GM21619 (cell line): ENCODE results near the gene SEMA5A.

Experiments used
- ATAC-seq: cut with Tn5 transposase; IDR thresholded peaks from one replicate; pipeline ENCODE4 v1.9.1; 2021; ENCODE audit not compliant: unreplicated experiment

Gene SEMA5A

DNA sequence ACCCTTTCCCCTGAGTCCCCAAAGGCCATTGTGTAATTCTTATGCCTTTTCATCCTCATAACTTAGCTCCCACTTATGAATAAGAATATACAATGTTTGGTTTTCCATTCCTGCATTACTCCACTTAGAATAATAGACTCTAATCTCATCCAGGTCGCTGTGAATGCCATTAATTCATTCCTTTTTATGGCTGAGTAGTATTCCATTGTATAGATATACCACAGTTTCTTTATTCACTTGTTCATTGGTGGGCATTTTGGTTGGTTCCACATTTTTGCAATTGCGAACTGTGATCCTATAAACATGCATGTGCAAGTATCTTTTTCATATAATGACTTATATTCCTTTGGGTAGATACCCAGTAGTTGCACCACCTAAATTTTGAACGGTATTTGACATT lies 101.5 kb downstream of the SEMA5A start:
- ATAC-seq: no peak

DNA sequence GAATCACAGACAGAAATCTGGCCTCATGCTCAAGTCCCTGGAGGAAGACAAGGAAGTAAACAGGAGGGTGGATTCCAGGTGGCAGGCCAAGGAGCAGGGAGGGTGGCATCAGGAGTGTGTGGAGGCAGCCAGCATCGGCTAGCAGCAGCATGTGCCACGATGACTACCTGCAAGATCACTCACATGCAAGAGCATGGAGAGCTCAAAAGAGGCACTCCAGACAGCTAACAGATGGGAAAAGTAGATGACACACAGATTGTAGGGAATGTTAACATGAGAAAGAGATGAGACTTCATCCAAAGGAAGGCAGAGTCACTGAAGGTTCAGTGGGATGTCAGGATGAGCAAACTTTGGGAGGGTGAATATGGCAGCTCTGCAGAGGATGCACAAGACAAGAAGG lies 104.3 kb downstream of the SEMA5A start:
- no peak for ATAC-seq

DNA sequence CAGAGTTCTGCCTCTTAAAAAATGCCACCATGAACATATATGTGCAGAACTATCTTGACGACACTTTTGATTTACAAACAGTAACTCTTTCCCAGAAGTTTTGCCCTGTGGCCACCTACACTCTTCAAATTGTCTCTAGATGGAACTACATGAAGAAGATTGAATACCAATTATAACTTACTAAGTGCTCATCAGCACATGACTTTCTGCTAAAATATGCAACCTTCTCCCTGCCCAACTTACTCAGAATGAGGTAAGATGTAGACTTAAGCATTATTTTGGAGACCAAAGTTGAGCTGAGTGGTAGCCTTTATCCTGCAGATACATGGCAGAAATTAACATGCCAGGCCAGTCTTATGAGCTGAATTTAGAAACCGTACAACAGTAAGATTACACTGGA lies 105.4 kb downstream of the SEMA5A start:
- no peak for ATAC-seq

- no peak for ATAC-seq
Observed at GRCh38 chr5:9439531-9440292, 106.2 kb downstream of the SEMA5A start.

DNA sequence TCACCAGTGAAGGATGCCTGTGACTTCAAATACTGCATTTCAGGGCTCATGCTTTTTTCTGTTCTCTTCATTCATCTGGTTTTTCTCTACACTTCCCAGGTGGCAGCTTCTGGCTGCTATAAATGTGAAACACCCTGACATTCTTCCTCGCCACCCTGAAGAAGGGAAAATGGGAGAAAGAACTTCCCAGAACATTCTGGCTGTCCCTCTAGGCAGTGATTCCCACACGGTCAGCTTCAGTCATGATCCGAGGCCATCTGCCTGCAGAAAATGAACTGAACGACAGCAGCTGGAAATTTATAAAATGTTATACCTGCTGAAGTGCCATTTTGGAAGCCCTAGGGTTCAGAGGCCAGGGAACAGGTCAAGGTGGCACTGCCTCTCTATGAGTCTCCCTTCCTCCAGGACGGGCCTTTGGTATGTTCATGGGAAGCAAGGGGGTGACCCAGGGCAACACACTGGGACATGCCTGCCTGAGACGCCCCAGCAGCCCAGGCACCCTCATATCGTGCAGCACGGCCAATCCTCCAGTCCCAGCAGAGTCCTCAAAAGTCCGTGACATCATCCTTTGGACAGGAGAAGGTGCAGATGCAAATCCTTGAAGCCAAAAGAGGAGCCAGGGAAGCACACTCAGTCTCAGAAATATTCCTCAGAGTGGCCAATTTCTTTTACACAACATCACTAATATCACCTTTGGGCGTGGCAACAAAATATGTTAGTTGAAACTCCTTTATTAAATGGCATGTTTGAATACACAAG lies 107.1 kb downstream of the SEMA5A start:
- ATAC-seq: no peak

- no peak for ATAC-seq
Observed at GRCh38 chr5:9437741-9438240, 108.1 kb downstream of the SEMA5A start.

DNA sequence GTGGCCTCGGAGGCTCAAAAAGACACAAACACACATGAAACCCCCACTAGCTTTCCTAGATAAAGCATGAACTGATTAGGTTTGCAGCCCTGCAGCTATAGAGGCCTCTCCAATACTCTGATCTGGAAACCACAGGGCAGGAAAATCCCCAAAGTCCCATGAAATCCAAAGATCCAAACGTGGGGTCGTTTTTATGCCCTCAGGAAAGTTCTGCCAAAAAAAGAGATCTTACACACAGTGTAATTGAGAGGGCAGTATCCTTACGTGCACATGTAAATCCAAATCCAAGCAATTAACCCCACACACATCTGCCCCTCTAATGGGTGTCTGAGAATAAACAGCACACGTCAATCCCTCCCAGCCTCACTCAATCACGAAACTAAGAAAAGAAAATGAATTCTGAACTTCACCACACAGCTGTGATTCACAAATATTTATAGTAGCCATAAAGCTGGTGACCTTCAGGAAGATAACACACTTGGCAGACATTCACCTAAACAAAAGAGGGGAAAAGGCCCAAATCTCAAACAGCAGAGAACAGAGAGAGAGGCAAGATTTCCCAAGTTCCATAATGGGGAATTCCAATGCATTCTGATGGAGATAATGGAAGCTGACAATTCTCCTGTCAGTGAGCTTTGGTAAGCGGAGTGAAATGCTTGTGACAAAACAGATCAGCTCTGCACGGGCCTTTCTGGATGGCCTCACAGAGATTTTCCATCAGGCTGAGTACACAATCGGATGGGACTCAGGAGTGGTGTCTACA lies 114.2 kb downstream of the SEMA5A start:
- ATAC-seq: no peak

GRCh38 chr5:9431151-9431495 lies 114.8 kb downstream of the SEMA5A start:
- no peak for ATAC-seq

DNA sequence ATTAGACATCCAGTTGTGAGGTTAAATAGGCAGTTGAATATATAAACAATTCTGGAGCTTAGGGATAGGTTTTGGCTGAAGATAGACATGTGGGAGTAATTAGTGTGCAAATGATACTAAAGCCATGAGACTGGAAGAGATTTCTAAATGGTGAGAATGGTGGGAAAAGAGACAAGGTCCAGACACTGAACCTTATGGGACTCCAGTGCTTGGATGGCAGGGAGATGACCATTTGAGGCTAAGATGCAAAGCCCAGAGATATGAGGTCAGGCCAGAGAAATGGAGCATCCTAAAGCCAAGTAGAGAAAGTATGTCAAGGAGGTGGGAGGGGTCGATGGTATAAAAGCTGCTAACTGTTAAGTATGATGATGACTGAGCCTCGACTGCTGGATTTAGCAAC lies 115.6 kb downstream of the SEMA5A start:
- ATAC-seq: no peak

- ATAC-seq: no peak
Observed at GRCh38 chr5:9429691-9430215, 116.1 kb downstream of the SEMA5A start.

- ATAC-seq: no peak
Observed at GRCh38 chr5:9428272-9428671, 117.6 kb downstream of the SEMA5A start.

DNA sequence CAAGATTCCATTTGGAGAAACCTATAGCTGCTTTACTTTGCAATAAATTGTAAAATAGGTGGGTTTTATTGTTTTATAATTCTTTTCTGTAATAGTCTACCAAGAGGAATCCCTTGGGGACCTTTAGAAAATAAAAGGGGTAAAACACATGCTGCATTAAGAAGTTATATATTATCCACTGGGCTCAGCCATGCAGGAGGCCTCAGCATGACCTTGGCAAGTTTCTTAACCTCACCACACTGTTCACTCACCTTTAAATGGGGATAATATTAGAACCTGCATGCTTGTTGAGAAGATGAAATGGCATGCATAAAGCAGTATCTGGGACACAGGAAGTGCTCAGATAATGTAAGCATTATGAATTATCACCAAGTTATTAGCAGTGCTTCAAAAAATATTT lies 120.2 kb downstream of the SEMA5A start:
- no peak for ATAC-seq

GRCh38 chr5:9423571-9423970 lies 122.3 kb downstream of the SEMA5A start:
- ATAC-seq: no peak

GRCh38 chr5:9421884-9422283 lies 124.0 kb downstream of the SEMA5A start:
- ATAC-seq: no peak

GRCh38 chr5:9419794-9420193 lies 126.1 kb downstream of the SEMA5A start:
- ATAC-seq: no peak

DNA sequence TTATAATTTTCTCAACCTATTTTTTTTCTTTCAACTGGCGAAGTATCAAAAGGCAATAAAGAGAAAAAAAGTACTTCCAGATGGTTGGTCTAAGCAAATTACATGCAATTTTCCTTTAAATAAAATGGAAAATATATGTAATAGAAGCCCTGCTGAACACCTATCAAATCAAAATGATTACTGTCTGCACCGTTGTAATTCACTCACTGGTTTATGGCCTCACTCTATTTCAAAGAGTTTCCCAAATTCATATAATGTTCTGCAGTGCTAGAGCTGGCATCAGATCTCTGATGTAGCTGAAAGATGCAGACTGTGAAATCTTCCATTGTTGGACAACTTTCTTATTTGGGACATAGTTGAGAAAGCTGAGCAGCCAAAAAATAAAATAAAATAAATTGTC lies 130.3 kb downstream of the SEMA5A start:
- no peak for ATAC-seq

DNA sequence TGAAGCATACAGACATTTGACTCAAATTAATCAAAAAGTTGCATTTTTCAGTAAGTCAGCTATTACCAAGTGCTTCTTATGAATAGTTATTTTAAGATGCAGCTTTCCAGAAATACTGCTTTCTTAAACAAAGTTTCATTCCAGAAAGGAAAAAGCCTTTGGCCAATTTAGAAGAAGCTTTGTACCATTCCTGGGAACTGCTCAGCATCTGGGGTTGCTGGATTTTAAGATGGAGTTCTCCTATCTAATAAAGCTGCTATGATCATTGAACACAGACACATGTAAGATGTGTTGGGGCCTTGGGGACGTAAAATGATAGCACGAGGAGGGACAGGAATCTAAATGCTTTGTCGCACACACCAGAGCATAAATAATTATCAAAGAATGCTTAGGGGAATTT lies 130.8 kb downstream of the SEMA5A start:
- ATAC-seq: no peak

GRCh38 chr5:9411142-9411541 lies 134.7 kb downstream of the SEMA5A start:
- no peak for ATAC-seq

GRCh38 chr5:9409413-9409960 lies 136.4 kb downstream of the SEMA5A start:
- no peak for ATAC-seq

- ATAC-seq: no peak
Observed at GRCh38 chr5:9408964-9409363, 136.9 kb downstream of the SEMA5A start.

- ATAC-seq: no peak
Observed at GRCh38 chr5:9405196-9405754, 140.6 kb downstream of the SEMA5A start.
